ENCODE results near the gene SLAMF7. TPM values are rescaled to one million over a fixed set of nuclear protein-coding genes. Genes with fewer than 3 reads are reported as not detected.

SLAMF7 gene
- total RNA-seq, 2 donors from 2014 or later: 0.71 to 2.7 TPM

GRCh38 chr1:160744199-160744851 is 5.3 kb downstream of the SLAMF7 start:
- Histone ChIP-seq H3K9me3 (no peaks in the 10 kb centered on the region), H3K27ac (no peak overlapping the region), H3K36me3 (no peaks in the 10 kb centered on the region), H3K4me1 (ENCODE audit: control insufficient read depth in 1 of 2, low read depth in 2 of 2) (no peaks in the 10 kb centered on the region), H3K27me3 (replicated peaks; ENCODE audit: insufficient read depth) (no peaks in the 10 kb centered on the region), H3K4me3 (no peak overlapping the region)
- DNase-seq (ENCODE audit: low spot score): no peak
- TF ChIP-seq CTCF (IDR thresholded peaks at IDR 0.05): no peak
- no peak for ATAC-seq (ENCODE audit: insufficient number of reproducible peaks, low FRiP score, low read depth)

GRCh38 chr1:160744852-160745520 is 5.9 kb downstream of the SLAMF7 start:
- no peak for ATAC-seq (ENCODE audit: insufficient number of reproducible peaks, low FRiP score, low read depth)
- no peaks in the 10 kb centered on the region for H3K36me3 ChIP-seq
- TF ChIP-seq CTCF (IDR thresholded peaks at IDR 0.05): no peak
- no peaks in the 10 kb centered on the region for H3K27me3 ChIP-seq (replicated peaks; ENCODE audit: insufficient read depth)
- no peak overlapping the region for H3K27ac ChIP-seq
- no peak overlapping the region for H3K4me3 ChIP-seq
- no peaks in the 10 kb centered on the region for H3K9me3 ChIP-seq
- H3K4me1 ChIP-seq (ENCODE audit: control insufficient read depth in 1 of 2, low read depth in 2 of 2): no peaks in the 10 kb centered on the region
- DNase-seq (ENCODE audit: low spot score): no peak

GRCh38 chr1:160745551-160745950 is 6.5 kb downstream of the SLAMF7 start:
- H3K27me3 ChIP-seq (replicated peaks; ENCODE audit: insufficient read depth): no peaks in the 10 kb centered on the region
- ATAC-seq (ENCODE audit: insufficient number of reproducible peaks, low FRiP score, low read depth): no peak

GRCh38 chr1:160746836-160747500 is 7.9 kb downstream of the SLAMF7 start:
- no peak for ATAC-seq (ENCODE audit: insufficient number of reproducible peaks, low FRiP score, low read depth)
- Histone ChIP-seq H3K4me3 (no peak overlapping the region), H3K27me3 (replicated peaks; ENCODE audit: insufficient read depth) (no peaks in the 10 kb centered on the region), H3K4me1 (ENCODE audit: control insufficient read depth in 1 of 2, low read depth in 2 of 2) (no peaks in the 10 kb centered on the region), H3K9me3 (no peaks in the 10 kb centered on the region), H3K36me3 (no peaks in the 10 kb centered on the region), H3K27ac (no peak overlapping the region)
- no peak for DNase-seq (ENCODE audit: low spot score)
- TF ChIP-seq CTCF (IDR thresholded peaks at IDR 0.05): no peak

More at GRCh38 chr1:160745551-160745950, 6.5 kb downstream of the SLAMF7 start:
- Histone ChIP-seq H3K36me3 (no peaks in the 10 kb centered on the region), H3K4me3 (no peak overlapping the region), H3K4me1 (ENCODE audit: control insufficient read depth in 1 of 2, low read depth in 2 of 2) (no peaks in the 10 kb centered on the region), H3K27ac (no peak overlapping the region), H3K9me3 (no peaks in the 10 kb centered on the region)
- TF ChIP-seq CTCF (IDR thresholded peaks at IDR 0.05): no peak
- DNase-seq (ENCODE audit: low spot score): no peak

- Histone ChIP-seq H3K4me1 (ENCODE audit: control insufficient read depth in 1 of 2, low read depth in 2 of 2) (no peaks in the 10 kb centered on the region), H3K27me3 (replicated peaks; ENCODE audit: insufficient read depth) (no peaks in the 10 kb centered on the region), H3K27ac (no peak overlapping the region), H3K9me3 (no peaks in the 10 kb centered on the region), H3K36me3 (no peaks in the 10 kb centered on the region), H3K4me3 (no peak overlapping the region)
- ATAC-seq (ENCODE audit: insufficient number of reproducible peaks, low FRiP score, low read depth) (no peak), DNase-seq (ENCODE audit: low spot score) (no peak)
- no peak for TF ChIP-seq CTCF (IDR thresholded peaks at IDR 0.05)
These were observed 8.7 kb downstream of the SLAMF7 start for GRCh38 chr1:160747717-160748116.
